Panc1 (cell line): Measurements from ENCODE around the gene WTAP. TPM values are rescaled to one million over a fixed set of nuclear protein-coding genes. Genes with fewer than 3 reads are reported as not detected.
A peak's percentile ranks its signal among the peaks of the same experiment; 100 is the strongest.

Source experiments
- ATAC-seq: fragments of 200-7000 bp; cut with Tn5 transposase; 2 replicates; pipeline ENCODE4 v1.9.1; 2020; ENCODE audit warnings: mild to moderate bottlenecking, moderate library complexity
- BruUV-seq: library from RNA; stranded (reverse); fragments of 400-500 nt; replicated peaks from 2 replicates; lab custom pipeline; 2021; lab: Mats Ljungman, UMichigan
- CTCF ChIA-PET: fragments of 300-600 bp; sonication (Branson Sonifier 250); formaldehyde crosslinking; loops from one replicate; lab custom pipeline; 2022; ENCODE audit warnings: antibody characterized with exemption; lab: Charles Lee
- POLR2A ChIA-PET: fragments of 300-600 bp; sonication (Branson Sonifier 250); formaldehyde crosslinking; loops from one replicate; lab custom pipeline; 2022; ENCODE audit warnings: antibody characterized with exemption; lab: Charles Lee
- DNase-seq: peaks from one replicate; pipeline ENCODE4 v3.0.0-alpha.2; 2010; ENCODE audit warnings: low read depth, low spot score
- H3K27ac ChIP-seq: 2 replicates; pipeline ENCODE4 v1.5.1; 2011; ENCODE audit warnings: mild to moderate bottlenecking, low read length, inconsistent platforms
- H3K27me3 ChIP-seq: fragments of 200-500 bp; sonication (Bioruptor generic); 2 replicates; pipeline ENCODE4 v1.6.0; 2014; ENCODE audit warnings: low read length, inconsistent platforms; ENCODE audit not compliant: control insufficient read depth, insufficient read depth
- H3K36me3 ChIP-seq: fragments of 200-500 bp; sonication (Bioruptor generic); 2 replicates; pipeline ENCODE4 v1.5.1; 2014; ENCODE audit warnings: inconsistent platforms, mild to moderate bottlenecking, low read length, moderate library complexity; ENCODE audit not compliant: control insufficient read depth, insufficient read depth
- H3K4me1 ChIP-seq: 2 replicates; pipeline ENCODE4 v1.5.1; 2011; ENCODE audit warnings: inconsistent platforms, mild to moderate bottlenecking, low read length, moderate library complexity; ENCODE audit not compliant: control insufficient read depth, insufficient read depth
- H3K4me3 ChIP-seq, 2 experiments: 2 replicates each; pipeline ENCODE4 v1.5.1; 2011 to 2012; ENCODE audit warnings: low read depth in 2 of 2, low read length in 2 of 2, mild to moderate bottlenecking in 2 of 2, inconsistent platforms in 1 of 2, moderate library complexity in 1 of 2
- H3K9me3 ChIP-seq: fragments of 200-500 bp; sonication (Bioruptor generic); 2 replicates; pipeline ENCODE4 v1.5.1; 2014; ENCODE audit warnings: low read depth, mild to moderate bottlenecking, inconsistent platforms, low read length, moderate library complexity; ENCODE audit not compliant: control insufficient read depth, insufficient read depth
- CTCF ChIP-seq: fragments of 450-650 bp; IDR thresholded peaks from 2 replicates; pipeline ENCODE4 v1.5.1; 2017; ENCODE audit warnings: mild to moderate bottlenecking
- POLR2AphosphoS5 ChIP-seq: IDR thresholded peaks from 2 replicates; pipeline ENCODE4 v1.6.1; 2012; ENCODE audit warnings: mild to moderate bottlenecking, low read depth, low read length, moderate library complexity
- REST ChIP-seq, 2 experiments: IDR thresholded peaks; 2 replicates each; pipeline ENCODE4 v1.6.1; 2011 to 2012; ENCODE audit warnings: low read depth in 2 of 2, control low read depth in 1 of 2, low read length in 1 of 2, mild to moderate bottlenecking in 1 of 2, moderate library complexity in 1 of 2; ENCODE audit not compliant: insufficient read depth in 1 of 2
- SIN3A ChIP-seq: IDR thresholded peaks from 2 replicates; pipeline ENCODE4 v1.6.1; 2012; ENCODE audit warnings: low read depth, mild to moderate bottlenecking, low read length, moderate library complexity, borderline replicate concordance; ENCODE audit not compliant: insufficient read depth
- TCF7L2 ChIP-seq: IDR thresholded peaks from 2 replicates; pipeline ENCODE4 v1.6.1; 2011; ENCODE audit warnings: mild to moderate bottlenecking, low read depth, low read length, inconsistent platforms
- in situ Hi-C: cut with HindIII; loops from 2 replicates; pipeline ENCODE4 v1.10.0; 2016; ENCODE audit warnings: low sequenced_read_pairs, low pct_unique_long_range_greater_than_20kb
- intact Hi-C: fragments of 100-400 bp; cut with micrococcal nuclease; formaldehyde crosslinking; loops from one replicate; pipeline ENCODE4 v1.10.0; 2022; ENCODE audit not compliant: unreplicated experiment
- total RNA-seq: library from RNA; stranded (reverse); gene quantifications from one replicate; pipeline ENCODE4 v1.2.1, GENCODE V29; 2021; ENCODE audit not compliant: unreplicated experiment

WTAP gene
- total RNA-seq, 1 experiment from 2014 or later, result 112 TPM

DNA sequence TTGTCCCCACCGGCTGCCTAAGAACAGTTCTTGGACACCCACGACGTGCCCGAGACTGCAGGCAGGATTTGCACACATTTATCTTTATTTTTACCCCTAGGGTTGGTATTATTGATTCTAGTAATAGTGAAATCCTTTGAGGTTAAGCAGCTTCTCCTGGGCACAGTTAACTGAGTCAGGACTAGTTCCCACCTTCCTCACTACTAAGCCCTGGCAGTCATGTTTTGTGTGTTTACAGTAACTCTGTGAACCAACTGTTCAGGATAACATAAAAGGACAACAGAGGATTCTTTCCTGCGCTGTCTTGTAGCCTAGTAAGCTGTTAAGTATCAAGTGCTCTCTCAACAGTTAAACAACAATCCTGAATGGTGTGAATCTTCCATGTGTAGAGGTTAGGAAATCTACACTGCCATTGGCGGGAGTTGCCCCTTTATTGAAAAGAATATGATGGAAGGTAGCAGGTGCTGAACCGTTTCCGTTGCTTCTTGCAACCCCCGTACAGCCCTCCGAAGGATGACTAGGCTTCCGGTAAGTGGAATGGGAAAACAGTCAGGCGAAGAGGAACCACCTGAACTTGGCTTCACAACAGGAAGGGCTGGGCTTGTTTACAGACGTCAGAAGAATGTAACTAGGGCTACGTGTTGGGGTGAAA, 33.3 kb upstream of the WTAP start:
- Histone ChIP-seq H3K27ac (peak overlapping the region; percentile 95), H3K27me3 (no peaks in the 10 kb centered on the region), H3K4me3 (peak overlapping the region; percentile 69 to 72), H3K36me3 (peaks cover 3% of the 10 kb centered on the region; the same call in 1 of the 2 replicates), H3K4me1 (peaks cover 21% of the 10 kb centered on the region), H3K9me3 (no peaks in the 10 kb centered on the region)
- DNase-seq (no peak), ATAC-seq (peak; percentile 0; the same call in 1 of the 2 replicates)
- TF ChIP-seq TCF7L2 (no peak), CTCF (no peak), SIN3A (no peak), REST (IDR thresholded peaks at IDR 0.05; ENCODE audit: insufficient read depth in 1 of 2, low read depth in 2 of 2, low read length in 1 of 2) (no peak), POLR2AphosphoS5 (no peak; the same call in 1 of the 2 replicates)
- POLR2A ChIA-PET, result interaction anchor here (1.1 kb wide), 1 partner anchor 33 kb away, joined by 4 read pairs; the partner anchor contains the start of gene WTAP
- CTCF ChIA-PET, result no interaction called here
- in situ Hi-C loops, result no loop called here
- no TSS peak for BruUV-seq
- intact Hi-C loops, result loop anchor here (5.0 kb wide), 2 partner anchors 33 to 93 kb away; partner anchors contain the start of genes TCP1 and WTAP

- ATAC-seq (no peak), DNase-seq (no peak)
- Histone ChIP-seq H3K27ac (no peak overlapping the region), H3K9me3 (no peaks in the 10 kb centered on the region), H3K4me3 (no peak overlapping the region), H3K27me3 (no peaks in the 10 kb centered on the region), H3K36me3 (peaks cover 3% of the 10 kb centered on the region; the same call in 1 of the 2 replicates), H3K4me1 (peaks cover 19% of the 10 kb centered on the region)
- ChIA-PET POLR2A (no interaction called here), CTCF (no interaction called here)
- intact Hi-C loops, result no loop called here
- no peak for TF ChIP-seq REST (IDR thresholded peaks at IDR 0.05; ENCODE audit: insufficient read depth in 1 of 2, low read depth in 2 of 2, low read length in 1 of 2)
- TF ChIP-seq CTCF, result no peak
- no peak for TF ChIP-seq SIN3A
- no peak for TF ChIP-seq TCF7L2
- no peak for TF ChIP-seq POLR2AphosphoS5
- in situ Hi-C loops, result no loop called here
- BruUV-seq, result no TSS peak
Observed at GRCh38 chr6:159695984-159696383, 31.3 kb upstream of the WTAP start.
